Measurements from ENCODE around the gene SLC6A5.

SLC6A5 gene

GRCh38 chr11:20671856-20672546 lies 72.6 kb downstream of the SLC6A5 start:
- no peak for DNase-seq

GRCh38 chr11:20672575-20672974 lies 73.2 kb downstream of the SLC6A5 start:
- DNase-seq, result no peak

DNA sequence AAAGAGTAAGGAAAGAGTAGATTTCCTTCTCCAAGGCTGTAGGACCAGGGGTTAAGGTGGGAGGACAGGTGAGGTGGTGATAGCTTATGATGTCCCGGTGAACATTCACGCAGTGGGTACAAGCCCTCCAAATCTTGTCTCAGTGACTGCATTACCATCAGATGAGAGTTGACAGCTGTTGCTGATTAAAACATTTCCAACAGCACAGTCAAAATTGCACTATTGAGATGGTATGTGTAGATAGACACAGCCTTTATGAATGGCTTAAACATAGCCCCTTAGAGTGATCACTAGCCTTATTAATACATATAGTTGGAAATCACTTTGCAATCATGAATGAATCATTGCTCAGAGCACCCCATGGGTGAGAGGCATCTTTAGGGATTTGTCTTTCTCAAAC lies 77.2 kb downstream of the SLC6A5 start:
- DNase-seq, result no peak

DNA sequence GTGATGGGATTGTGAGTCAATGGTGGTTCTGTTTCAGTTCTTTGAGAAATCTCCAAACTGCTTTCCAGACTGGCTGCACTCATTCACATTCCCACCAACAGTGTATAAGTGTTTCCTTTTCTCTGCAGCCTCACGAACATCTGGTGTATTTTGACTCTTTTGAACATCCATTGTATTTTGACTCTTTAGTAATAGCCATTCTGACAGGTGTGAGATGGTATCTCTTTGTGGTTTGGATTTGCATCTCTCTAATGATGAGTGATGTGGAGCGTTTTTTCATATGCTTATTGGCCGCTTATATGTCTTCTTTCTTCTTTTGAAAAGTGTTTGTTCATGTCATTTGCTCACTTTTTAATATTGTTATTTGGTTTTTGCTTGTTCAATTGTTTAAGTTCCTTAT lies 89.4 kb downstream of the SLC6A5 start:
- no peak for DNase-seq

DNA sequence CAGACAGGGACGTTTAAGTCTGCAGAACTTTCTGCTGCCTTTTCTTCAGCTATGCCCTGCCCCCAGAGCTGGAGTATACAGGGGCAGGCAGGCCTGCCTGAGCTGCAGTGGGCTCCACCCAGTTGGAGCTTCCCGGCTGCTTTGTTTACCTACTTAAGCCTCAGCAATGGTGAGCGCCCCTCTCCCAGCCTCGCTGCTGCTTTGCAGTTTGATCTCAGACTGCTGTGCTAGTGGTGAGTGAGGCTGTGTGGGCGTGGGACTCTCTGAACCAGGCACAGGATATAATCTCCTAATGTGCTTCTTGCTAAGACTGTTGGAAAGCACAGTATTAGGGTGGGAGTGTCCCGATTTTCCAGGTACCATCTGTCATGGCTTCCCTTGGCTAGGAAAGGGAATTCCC lies 108.5 kb downstream of the SLC6A5 start:
- DNase-seq, result no peak

Data from stimulated activated naive CD4-positive, alpha-beta T cell (primary cell).